CD14-positive monocyte (primary cell): ENCODE data around the gene ZNF44. TPM values are rescaled to one million over a fixed set of nuclear protein-coding genes. Genes with fewer than 3 reads are reported as not detected.

Experiments
- DNase-seq, 3 donors: peaks; one replicate each; pipeline ENCODE4 v3.0.0-alpha.2; 2011 to 2022
- H2AFZ ChIP-seq: 2 replicates; pipeline ENCODE4 v1.6.0; 2012; ENCODE audit warnings: mild to moderate bottlenecking, low read depth, low read length, inconsistent platforms; ENCODE audit not compliant: insufficient read depth, poor library complexity, severe bottlenecking
- H3K27ac ChIP-seq, 2 donors: 1 replicate in 1 of 2; 2 replicates in 1 of 2; pipeline ENCODE4 v1.5.1; 2012 to 2013; ENCODE audit warnings: low read length in 2 of 2, control low read depth in 1 of 2, inconsistent platforms in 1 of 2, low read depth in 1 of 2, mild to moderate bottlenecking in 1 of 2
- H3K27me3 ChIP-seq, 2 donors: one replicate each; pipeline versions ENCODE4 v1.6.0 to v1.6.1; 2011 to 2013; ENCODE audit warnings: low read length in 2 of 2; ENCODE audit not compliant: control insufficient read depth in 2 of 2, insufficient read depth in 2 of 2
- H3K36me3 ChIP-seq, 2 donors: replicated peaks in 1 of 2; 1 replicate in 1 of 2; 2 replicates in 1 of 2; pipeline versions ENCODE4 v1.5.1 to v1.6.1; 2012 to 2013; ENCODE audit warnings: low read length in 2 of 2, control low read depth in 1 of 2, inconsistent platforms in 1 of 2, mild to moderate bottlenecking in 1 of 2; ENCODE audit not compliant: insufficient read depth in 2 of 2, control insufficient read depth in 1 of 2
- H3K4me1 ChIP-seq, 2 donors: 1 replicate in 1 of 2; 2 replicates in 1 of 2; pipeline versions ENCODE4 v1.5.1 to v1.6.1; 2012 to 2013; ENCODE audit warnings: low read length in 2 of 2, control low read depth in 1 of 2, inconsistent platforms in 1 of 2, mild to moderate bottlenecking in 1 of 2, moderate library complexity in 1 of 2; ENCODE audit not compliant: insufficient read depth in 2 of 2, control insufficient read depth in 1 of 2
- H3K4me2 ChIP-seq: replicated peaks from 2 replicates; pipeline ENCODE3; 2012; ENCODE audit warnings: low read length, moderate library complexity, mild to moderate bottlenecking; ENCODE audit not compliant: poor library complexity, severe bottlenecking; ENCODE audit errors: extremely low read depth
- H3K4me3 ChIP-seq, 3 experiments: fragments of 200-600 bp in 1 of 3; sonication (generic) in 1 of 3; replicated peaks in 1 of 3; 1 replicate in 2 of 3; 2 replicates in 1 of 3; pipeline ENCODE4 v1.5.1; 2011 to 2013; ENCODE audit warnings: low read length in 3 of 3, mild to moderate bottlenecking in 3 of 3, control low read depth in 2 of 3, low read depth in 2 of 3, inconsistent platforms in 1 of 3, moderate library complexity in 1 of 3
- H3K79me2 ChIP-seq: 2 replicates; pipeline ENCODE4 v1.6.0; 2012; ENCODE audit warnings: mild to moderate bottlenecking, control low read depth, inconsistent platforms, low read length, moderate library complexity; ENCODE audit not compliant: insufficient read depth
- H3K9ac ChIP-seq: 2 replicates; pipeline ENCODE4 v1.6.0; 2017; ENCODE audit warnings: low read length, mild to moderate bottlenecking; ENCODE audit not compliant: insufficient read depth, poor library complexity, severe bottlenecking
- H3K9me3 ChIP-seq, 2 donors: replicated peaks in 1 of 2; 1 replicate in 1 of 2; 2 replicates in 1 of 2; pipeline versions ENCODE4 v1.5.1 to v1.6.1; 2012 to 2013; ENCODE audit warnings: low read length in 2 of 2, control low read depth in 1 of 2; ENCODE audit not compliant: control insufficient read depth in 1 of 2, insufficient read depth in 1 of 2
- H4K20me1 ChIP-seq: 2 replicates; pipeline ENCODE4 v1.6.0; 2012; ENCODE audit warnings: mild to moderate bottlenecking, low read length, control low read depth, moderate library complexity; ENCODE audit not compliant: insufficient read depth
- H3K27ac Mint-ChIP-seq, 7 donors: one replicate each; pipeline ENCODE4 v1.8.0; 2020; ENCODE audit warnings: mild to moderate bottlenecking in 7 of 7, mixed read lengths in 7 of 7, moderate library complexity in 6 of 7, inconsistent platforms in 2 of 7
- H3K27me3 Mint-ChIP-seq, 3 donors: one replicate each; pipeline ENCODE4 v1.8.0; 2021 to 2022; ENCODE audit warnings: low read depth in 3 of 3, mild to moderate bottlenecking in 3 of 3, mixed read lengths in 3 of 3, moderate library complexity in 3 of 3, inconsistent platforms in 1 of 3
- H3K36me3 Mint-ChIP-seq, 2 donors: one replicate each; pipeline ENCODE4 v1.8.0; 2020; ENCODE audit warnings: mixed read lengths in 2 of 2, inconsistent platforms in 1 of 2, mild to moderate bottlenecking in 1 of 2
- H3K4me1 Mint-ChIP-seq: one replicate; pipeline ENCODE4 v1.8.0; 2020; ENCODE audit warnings: mild to moderate bottlenecking, mixed read lengths
- H3K4me3 Mint-ChIP-seq, 2 donors: one replicate each; pipeline ENCODE4 v1.8.0; 2020; ENCODE audit warnings: mild to moderate bottlenecking in 2 of 2, mixed read lengths in 2 of 2, moderate library complexity in 1 of 2
- H3K9me3 Mint-ChIP-seq, 7 donors: one replicate each; pipeline ENCODE4 v1.8.0; 2020 to 2022; ENCODE audit warnings: mixed read lengths in 7 of 7, mild to moderate bottlenecking in 6 of 7, moderate library complexity in 6 of 7, inconsistent platforms in 2 of 7
- WGBS: methylation state at CpG from one replicate; pipeline ENCODE4 v1.1.5; 2013; ENCODE audit warnings: missing lambda C conversion rate; ENCODE audit not compliant: insufficient coverage; 5-methylcytosine and 5-hydroxymethylcytosine counted together
- intact Hi-C, 2 donors: fragments of 100-400 bp; cut with micrococcal nuclease; formaldehyde crosslinking; loops; one replicate each; pipeline versions ENCODE4 v1.15.0 to v1.15.1; 2023
- polyA plus RNA-seq, 3 donors: library from polyadenylated mRNA; depleted of rRNA in 1 of 3; unstranded in 2 of 3; stranded (reverse) in 1 of 3; fragments of 300-500 nt in 2 of 3; fragments of >200 nt in 1 of 3; fragmentation: Illumina TruSeq in 2 of 3; gene quantifications; 1 replicate in 2 of 3; 2 replicates in 1 of 3; pipeline ENCODE4 v1.2.3, GENCODE V29; 2012 to 2021
- TF ChIP-seq, protein P1 (sequence below): fragments of 200-600 bp; IDR thresholded peaks from one replicate; pipeline ENCODE4 v1.8.0; 2022; ENCODE audit warnings: antibody characterized with exemption, mild to moderate bottlenecking

Gene ZNF44
- polyA plus RNA-seq, 3 donors = 6.7 to 10.1 (median 9.7) TPM

- H3K4me3 ChIP-seq = no peak overlapping the region
- Mint-ChIP-seq H3K4me3 (no peak overlapping the region), H3K4me1 (no peaks in the 10 kb centered on the region), H3K27ac (no peak overlapping the region), H3K36me3 (peaks cover 8 to 26% of the 10 kb centered on the region in 2 donors), H3K27me3 (peaks cover 0 to 3% (median 0%) of the 10 kb centered on the region in 3 donors), H3K9me3 (peaks cover 36 to 74% (median 63%) of the 10 kb centered on the region in 7 donors)
- intact Hi-C loops = no loop called here
- WGBS = 97% methylated on average over 3 of the region's 3 CpGs
- no peak overlapping the region for H3K27ac ChIP-seq
- no peak overlapping the region for H2AFZ ChIP-seq
- H3K36me3 ChIP-seq = peaks cover 0 to 19% of the 10 kb centered on the region in 2 donors
- no peaks in the 10 kb centered on the region for H3K79me2 ChIP-seq
- no peaks in the 10 kb centered on the region for H4K20me1 ChIP-seq
- H3K4me1 ChIP-seq = no peaks in the 10 kb centered on the region
- no peak for DNase-seq
- TF ChIP-seq, protein P1, sequence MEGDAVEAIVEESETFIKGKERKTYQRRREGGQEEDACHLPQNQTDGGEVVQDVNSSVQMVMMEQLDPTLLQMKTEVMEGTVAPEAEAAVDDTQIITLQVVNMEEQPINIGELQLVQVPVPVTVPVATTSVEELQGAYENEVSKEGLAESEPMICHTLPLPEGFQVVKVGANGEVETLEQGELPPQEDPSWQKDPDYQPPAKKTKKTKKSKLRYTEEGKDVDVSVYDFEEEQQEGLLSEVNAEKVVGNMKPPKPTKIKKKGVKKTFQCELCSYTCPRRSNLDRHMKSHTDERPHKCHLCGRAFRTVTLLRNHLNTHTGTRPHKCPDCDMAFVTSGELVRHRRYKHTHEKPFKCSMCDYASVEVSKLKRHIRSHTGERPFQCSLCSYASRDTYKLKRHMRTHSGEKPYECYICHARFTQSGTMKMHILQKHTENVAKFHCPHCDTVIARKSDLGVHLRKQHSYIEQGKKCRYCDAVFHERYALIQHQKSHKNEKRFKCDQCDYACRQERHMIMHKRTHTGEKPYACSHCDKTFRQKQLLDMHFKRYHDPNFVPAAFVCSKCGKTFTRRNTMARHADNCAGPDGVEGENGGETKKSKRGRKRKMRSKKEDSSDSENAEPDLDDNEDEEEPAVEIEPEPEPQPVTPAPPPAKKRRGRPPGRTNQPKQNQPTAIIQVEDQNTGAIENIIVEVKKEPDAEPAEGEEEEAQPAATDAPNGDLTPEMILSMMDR = no peak
- no peak overlapping the region for H3K4me2 ChIP-seq
- H3K9me3 ChIP-seq = peaks cover 54 to 79% of the 10 kb centered on the region in 2 donors
- no peak overlapping the region for H3K9ac ChIP-seq
- H3K27me3 ChIP-seq = no peaks in the 10 kb centered on the region
Observed at GRCh38 chr19:12229990-12230389, 64.7 kb downstream of the ZNF44 start.

DNA sequence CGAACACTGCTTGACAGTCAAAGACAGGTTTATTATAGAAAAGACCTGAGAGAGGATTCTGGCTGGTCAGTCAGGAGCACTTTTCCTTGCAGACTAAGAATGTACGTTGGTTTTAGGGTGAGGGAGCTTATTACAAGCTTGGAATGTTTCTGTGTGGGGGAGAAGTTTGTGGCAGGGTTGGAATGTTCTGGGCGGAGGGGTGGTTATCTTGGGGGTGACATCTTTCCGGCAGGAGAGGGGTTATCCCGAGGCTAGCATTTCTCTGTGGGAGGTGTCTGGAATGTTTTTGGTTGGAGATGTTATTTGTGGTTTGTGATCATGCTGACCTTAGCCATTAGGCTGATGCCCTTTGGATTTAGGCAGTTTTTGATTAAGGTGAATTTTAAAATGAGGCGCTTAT, 70.0 kb downstream of the ZNF44 start:
- Mint-ChIP-seq H3K27ac (no peak overlapping the region), H3K4me3 (no peak overlapping the region), H3K9me3 (peaks cover 12 to 80% (median 58%) of the 10 kb centered on the region in 7 donors), H3K36me3 (peaks cover 1 to 6% of the 10 kb centered on the region in 2 donors), H3K4me1 (no peaks in the 10 kb centered on the region), H3K27me3 (peaks cover 0 to 2% (median 0%) of the 10 kb centered on the region in 3 donors)
- H2AFZ ChIP-seq = no peak overlapping the region
- H3K4me1 ChIP-seq = no peaks in the 10 kb centered on the region
- H3K4me3 ChIP-seq = no peak overlapping the region
- WGBS = 97% methylated on average over 6 of the region's 6 CpGs
- TF ChIP-seq, protein P1 = no peak
- intact Hi-C loops = no loop called here
- no peak overlapping the region for H3K27ac ChIP-seq
- no peaks in the 10 kb centered on the region for H3K27me3 ChIP-seq
- H4K20me1 ChIP-seq = no peaks in the 10 kb centered on the region
- H3K9ac ChIP-seq = no peak overlapping the region
- no peak for DNase-seq
- peaks cover 3 to 7% of the 10 kb centered on the region in 2 donors for H3K36me3 ChIP-seq
- no peaks in the 10 kb centered on the region for H3K79me2 ChIP-seq
- no peak overlapping the region for H3K4me2 ChIP-seq
- peaks cover 54 to 79% of the 10 kb centered on the region in 2 donors for H3K9me3 ChIP-seq
